HG03097 (cell line): ENCODE measurements around the gene NEK9.

Experiments
- ATAC-seq: cut with Tn5 transposase; IDR thresholded peaks from one replicate; pipeline ENCODE4 v1.9.1; 2021; ENCODE audit not compliant: unreplicated experiment, low FRiP score

Gene NEK9

GRCh38 chr14:75044322-75044721 is 82.5 kb downstream of the NEK9 start:
- ATAC-seq = no peak

GRCh38 chr14:75042035-75042434 is 84.8 kb downstream of the NEK9 start:
- ATAC-seq = no peak

- no peak for ATAC-seq
Observed at GRCh38 chr14:75041613-75042012, 85.2 kb downstream of the NEK9 start.

- ATAC-seq = no peak
Observed at GRCh38 chr14:75040959-75041358, 85.9 kb downstream of the NEK9 start.

GRCh38 chr14:75040507-75040906 is 86.3 kb downstream of the NEK9 start:
- no peak for ATAC-seq

- ATAC-seq = no peak
Observed at GRCh38 chr14:75032939-75033338, 93.9 kb downstream of the NEK9 start.

GRCh38 chr14:75030147-75030546 is 96.7 kb downstream of the NEK9 start:
- ATAC-seq = no peak
